HEK293 (cell line): ENCODE results near the gene FAM98C.

Experiments
- CTCF ChIA-PET: fragments of 350-600 bp; formaldehyde crosslinking; extraction: SDS; loops from one replicate; lab custom pipeline; 2021; ENCODE audit warnings: antibody characterized with exemption; lab: Yijun Ruan, JAX
- POLR2A ChIA-PET: fragments of 300-600 bp; formaldehyde crosslinking; extraction: SDS; loops from one replicate; lab custom pipeline; 2020; ENCODE audit warnings: antibody characterized with exemption, inconsistent platforms; lab: Yijun Ruan, JAX
- H3K27ac ChIP-seq: fragments of 200-500 bp; sonication (Bioruptor generic); 2 replicates; pipeline ENCODE4 v1.5.1; 2014; ENCODE audit warnings: low read depth, low read length, control low read depth, inconsistent platforms; ENCODE audit errors: extremely low read depth
- H3K36me3 ChIP-seq, 2 experiments: fragments of 200-500 bp in 1 of 2; sonication (Bioruptor generic) in 1 of 2; 1 replicate in 1 of 2; 2 replicates in 1 of 2; pipeline ENCODE4 v1.5.1; 2014 to 2017; ENCODE audit warnings: inconsistent platforms in 2 of 2, low read length in 2 of 2; ENCODE audit not compliant: control insufficient read depth in 2 of 2, insufficient read depth in 1 of 2
- H3K4me1 ChIP-seq: fragments of 200-500 bp; sonication (Bioruptor generic); 2 replicates; pipeline ENCODE4 v1.5.1; 2014; ENCODE audit warnings: mild to moderate bottlenecking, low read length, inconsistent platforms; ENCODE audit not compliant: control insufficient read depth, insufficient read depth
- H3K4me3 ChIP-seq: 2 replicates; pipeline ENCODE4 v1.5.1; 2011; ENCODE audit warnings: low read depth, mild to moderate bottlenecking, control low read depth, low read length, moderate library complexity
- H3K9me3 ChIP-seq: fragments of 200-500 bp; sonication (Bioruptor generic); 2 replicates; pipeline ENCODE4 v1.5.1; 2014; ENCODE audit warnings: low read depth, low read length, inconsistent platforms; ENCODE audit not compliant: control insufficient read depth, insufficient read depth
- CTCF ChIP-seq: fragments of 450-650 bp; formaldehyde crosslinking; IDR thresholded peaks from 2 replicates; pipeline ENCODE4 v1.5.1; 2016; ENCODE audit warnings: missing biosample characterization, missing genetic modification characterization
- HOXC10 ChIP-seq: sonication (generic); formaldehyde crosslinking; IDR thresholded peaks from 2 replicates; pipeline ENCODE4 v1.8.1; 2023; ENCODE audit warnings: mild to moderate bottlenecking, missing genetic modification reagents
- KLF16 ChIP-seq: fragments of 450-650 bp; formaldehyde crosslinking; IDR thresholded peaks from 2 replicates; pipeline ENCODE4 v1.5.1; 2017; ENCODE audit warnings: missing biosample characterization, missing genetic modification characterization
- PRDM10 ChIP-seq: fragments of 450-650 bp; formaldehyde crosslinking; IDR thresholded peaks from 2 replicates; pipeline ENCODE4 v1.5.1; 2016; ENCODE audit warnings: missing biosample characterization, missing genetic modification characterization
- SP7 ChIP-seq: fragments of 450-650 bp; formaldehyde crosslinking; IDR thresholded peaks from 2 replicates; pipeline ENCODE4 v1.5.1; 2016; ENCODE audit warnings: missing biosample characterization, missing genetic modification characterization
- WT1 ChIP-seq: fragments of 450-650 bp; formaldehyde crosslinking; IDR thresholded peaks from 2 replicates; pipeline ENCODE4 v1.5.1; 2016; ENCODE audit warnings: missing biosample characterization, missing genetic modification characterization
- ZBTB11 ChIP-seq: fragments of 450-650 bp; formaldehyde crosslinking; conservative IDR thresholded peaks from 2 replicates; pipeline ENCODE4 v1.5.1; 2016; ENCODE audit warnings: low read depth, missing biosample characterization, missing genetic modification characterization
- ZBTB21 ChIP-seq: fragments of 450-650 bp; formaldehyde crosslinking; IDR thresholded peaks from 2 replicates; pipeline ENCODE4 v1.5.1; 2017; ENCODE audit warnings: missing biosample characterization, missing genetic modification characterization
- ZFP3 ChIP-seq: fragments of 450-650 bp; formaldehyde crosslinking; IDR thresholded peaks from 2 replicates; pipeline ENCODE4 v1.5.1; 2016; ENCODE audit warnings: low read depth, missing biosample characterization, missing genetic modification characterization
- ZIC2 ChIP-seq: fragments of 450-650 bp; formaldehyde crosslinking; IDR thresholded peaks from 2 replicates; pipeline ENCODE4 v1.5.1; 2016; ENCODE audit warnings: missing biosample characterization, missing genetic modification characterization
- ZNF132 ChIP-seq: fragments of 450-650 bp; formaldehyde crosslinking; IDR thresholded peaks from 2 replicates; pipeline ENCODE4 v1.5.1; 2017; ENCODE audit warnings: missing biosample characterization, missing genetic modification characterization, borderline replicate concordance
- ZNF16 ChIP-seq: fragments of 450-650 bp; formaldehyde crosslinking; IDR thresholded peaks from 2 replicates; pipeline ENCODE4 v1.5.1; 2016; ENCODE audit warnings: low read depth, missing biosample characterization, missing genetic modification characterization
- ZNF280C ChIP-seq: fragments of 450-650 bp; formaldehyde crosslinking; IDR thresholded peaks from 2 replicates; pipeline ENCODE4 v1.5.1; 2016; ENCODE audit warnings: missing biosample characterization, missing genetic modification characterization
- ZNF362 ChIP-seq: fragments of 450-650 bp; formaldehyde crosslinking; IDR thresholded peaks from 2 replicates; pipeline ENCODE4 v1.5.1; 2016; ENCODE audit warnings: missing biosample characterization, missing genetic modification characterization
- ZNF416 ChIP-seq: fragments of 450-650 bp; formaldehyde crosslinking; IDR thresholded peaks from 2 replicates; pipeline ENCODE4 v1.5.1; 2016; ENCODE audit warnings: missing biosample characterization, missing genetic modification characterization
- ZNF426 ChIP-seq: fragments of 450-650 bp; formaldehyde crosslinking; IDR thresholded peaks from 2 replicates; pipeline ENCODE4 v1.5.1; 2017; ENCODE audit warnings: missing biosample characterization, missing genetic modification characterization, mild to moderate bottlenecking, inconsistent platforms, moderate library complexity
- ZNF580 ChIP-seq: fragments of 450-650 bp; formaldehyde crosslinking; IDR thresholded peaks from 2 replicates; pipeline ENCODE4 v1.5.1; 2016; ENCODE audit warnings: missing biosample characterization, missing genetic modification characterization
- ZNF596 ChIP-seq: fragments of 450-650 bp; IDR thresholded peaks from 2 replicates; pipeline ENCODE4 v1.5.0; 2018; ENCODE audit warnings: missing biosample characterization, mild to moderate bottlenecking, missing genetic modification characterization, moderate library complexity
- ZNF843 ChIP-seq: fragments of 450-650 bp; formaldehyde crosslinking; IDR thresholded peaks from 2 replicates; pipeline ENCODE4 v1.5.1; 2016; ENCODE audit warnings: missing biosample characterization, missing genetic modification characterization
- ZSCAN30 ChIP-seq: fragments of 450-650 bp; IDR thresholded peaks from 2 replicates; pipeline ENCODE4 v1.5.1; 2018; ENCODE audit warnings: missing biosample characterization, mild to moderate bottlenecking, missing genetic modification characterization, moderate library complexity

FAM98C gene

GRCh38 chr19:38434549-38435051 lies 31.7 kb downstream of the FAM98C start (continued):
- TF ChIP-seq ZNF596 (tag by site-specific recombination) (0 out of 2 replicates have a peak, but pooled peaks have one; percentile 30), ZIC2 (tag by site-specific recombination) (peak; percentile 84), ZNF843 (tag by site-specific recombination) (no peak), ZNF580 (tag by site-specific recombination) (no peak), WT1 (tag by site-specific recombination) (0 out of 2 replicates have a peak, but pooled peaks have one; percentile 30), ZNF16 (tag by site-specific recombination) (no peak), ZNF416 (tag by site-specific recombination) (no peak), ZNF132 (tag by site-specific recombination) (no peak), ZBTB11 (tag by site-specific recombination) (no peak), CTCF (tag by site-specific recombination) (no peak)

GRCh38 chr19:38437295-38437694 lies 34.4 kb downstream of the FAM98C start:
- ChIA-PET CTCF (no interaction called here), POLR2A (interaction anchor here (0.6 kb wide), 1 partner anchor 210 kb away, joined by 3 read pairs; the partner anchor contains the start of gene ACTN4)
- TF ChIP-seq HOXC10 (CRISPR knock-in tag) (no peak), ZBTB21 (tag by site-specific recombination) (no peak), ZNF280C (no peak), KLF16 (no peak), PRDM10 (no peak), ZBTB11 (tag by site-specific recombination) (no peak), ZNF362 (no peak), SP7 (tag by site-specific recombination) (no peak), ZFP3 (tag by site-specific recombination) (no peak), ZNF843 (tag by site-specific recombination) (no peak), ZNF426 (tag by site-specific recombination) (no peak), ZSCAN30 (no peak)

More at GRCh38 chr19:38437295-38437694, 34.4 kb downstream of the FAM98C start:
- H3K4me1 ChIP-seq = peaks cover 12% of the 10 kb centered on the region
- no peak overlapping the region for H3K4me3 ChIP-seq
- no peaks in the 10 kb centered on the region; a peak in 1 of 3 replicates for H3K36me3 ChIP-seq
- H3K27ac ChIP-seq = no peak overlapping the region
- no peaks in the 10 kb centered on the region for H3K9me3 ChIP-seq
